ENCODE data around the gene OXT. TPM values are rescaled to one million over a fixed set of nuclear protein-coding genes. Genes with fewer than 3 reads are reported as not detected.

OXT gene
- total RNA-seq, 4 donors from 2014 or later, result 1.8 TPM; not detected in 3

DNA sequence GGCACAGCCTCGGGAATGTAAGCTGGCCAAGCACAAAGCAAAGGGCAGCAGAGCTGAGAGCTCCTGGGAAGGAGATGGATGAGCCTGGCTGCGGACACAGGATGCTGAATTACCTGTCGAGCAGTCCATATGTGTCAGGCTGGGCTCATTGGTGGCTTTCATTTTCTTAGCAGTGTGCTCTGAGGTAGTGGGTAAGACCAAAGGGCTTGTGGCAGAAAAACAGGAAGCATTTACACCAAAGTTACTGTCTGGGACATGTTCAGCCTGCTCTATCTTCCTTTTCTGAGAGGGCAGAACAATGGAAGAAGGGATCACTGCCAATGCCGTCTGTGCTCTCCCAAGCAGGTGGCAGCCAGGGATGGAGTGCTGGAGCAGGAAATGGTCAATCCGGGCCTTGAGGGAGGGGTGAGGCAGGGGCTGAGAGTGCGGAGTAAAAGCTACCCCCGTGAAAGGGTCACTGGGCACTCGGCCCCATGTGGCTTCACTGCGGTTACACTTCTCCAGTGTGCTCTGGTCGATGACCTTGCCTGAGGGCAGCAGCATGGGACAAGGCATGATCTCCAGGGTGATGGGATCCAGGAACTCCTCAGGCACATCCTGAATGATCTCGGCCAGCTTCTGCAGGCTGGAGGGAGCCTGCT, 50.0 kb downstream of the OXT start:
- 66 to 71% methylated on average over 11 of the region's 11 CpGs for WGBS, 2 donors
- Histone ChIP-seq H3K27me3 (no peaks in the 10 kb centered on the region), H3K36me3 (peaks cover 0 to 63% (median 0%) of the 10 kb centered on the region in 3 donors), H3K27ac (no peak overlapping the region), H3K9me3 (no peaks in the 10 kb centered on the region), H3K4me1 (peaks cover 0 to 18% (median 6%) of the 10 kb centered on the region in 4 donors), H3K4me3 (no peak overlapping the region)
- no peak for TF ChIP-seq EP300 (IDR thresholded peaks at IDR 0.05)
- TF ChIP-seq, protein P1, sequence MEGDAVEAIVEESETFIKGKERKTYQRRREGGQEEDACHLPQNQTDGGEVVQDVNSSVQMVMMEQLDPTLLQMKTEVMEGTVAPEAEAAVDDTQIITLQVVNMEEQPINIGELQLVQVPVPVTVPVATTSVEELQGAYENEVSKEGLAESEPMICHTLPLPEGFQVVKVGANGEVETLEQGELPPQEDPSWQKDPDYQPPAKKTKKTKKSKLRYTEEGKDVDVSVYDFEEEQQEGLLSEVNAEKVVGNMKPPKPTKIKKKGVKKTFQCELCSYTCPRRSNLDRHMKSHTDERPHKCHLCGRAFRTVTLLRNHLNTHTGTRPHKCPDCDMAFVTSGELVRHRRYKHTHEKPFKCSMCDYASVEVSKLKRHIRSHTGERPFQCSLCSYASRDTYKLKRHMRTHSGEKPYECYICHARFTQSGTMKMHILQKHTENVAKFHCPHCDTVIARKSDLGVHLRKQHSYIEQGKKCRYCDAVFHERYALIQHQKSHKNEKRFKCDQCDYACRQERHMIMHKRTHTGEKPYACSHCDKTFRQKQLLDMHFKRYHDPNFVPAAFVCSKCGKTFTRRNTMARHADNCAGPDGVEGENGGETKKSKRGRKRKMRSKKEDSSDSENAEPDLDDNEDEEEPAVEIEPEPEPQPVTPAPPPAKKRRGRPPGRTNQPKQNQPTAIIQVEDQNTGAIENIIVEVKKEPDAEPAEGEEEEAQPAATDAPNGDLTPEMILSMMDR (IDR thresholded peaks at IDR 0.05), result no peak
- no peak for TF ChIP-seq POLR2A (IDR thresholded peaks at IDR 0.05)
- no peak for DNase-seq (ENCODE audit: low spot score in 2 of 2)

Other genes with a start within 250 kb of the OXT start
- gene PCED1A, start 231.0 kb upstream of the OXT start, total RNA-seq, result 10 to 100 TPM; 36.8 to 84.6 (median 62.3) TPM
- gene VPS16, start 230.9 kb upstream of the OXT start, total RNA-seq, result 10 to 100 TPM; 17.9 to 51.3 (median 31.9) TPM
- 100 to 1,000 TPM in 1 of 4 donors, 10 to 100 TPM in 3; 46.3 to 119 (median 67.4) TPM for gene PTPRA, start 198.1 kb upstream of the OXT start, total RNA-seq
- 1 to 10 TPM in 1 of 4 donors, not detected in 3; 4.6 TPM for gene GNRH2, start 28.0 kb upstream of the OXT start, total RNA-seq
- 10 to 100 TPM; 43.2 to 87.9 (median 59.5) TPM for gene MRPS26, start 25.6 kb upstream of the OXT start, total RNA-seq
- not detected for gene AVP, start 13.1 kb downstream of the OXT start, total RNA-seq
- 10 to 100 TPM in 2 of 4 donors, 1 to 10 TPM in 2; 5.9 to 11.3 (median 8.8) TPM for gene FASTKD5, start 88.2 kb downstream of the OXT start, total RNA-seq
- gene UBOX5, start 88.2 kb downstream of the OXT start, total RNA-seq, result 10 to 100 TPM in 1 of 4 donors, 1 to 10 TPM in 3; 7.5 to 10.8 (median 8.6) TPM
- 10 to 100 TPM; 10.9 to 28.2 (median 18.6) TPM for gene LZTS3, start 101.9 kb downstream of the OXT start, total RNA-seq
- 100 to 1,000 TPM in 2 of 4 donors, 10 to 100 TPM in 2; 76.7 to 117 (median 89.9) TPM for gene DDRGK1, start 133.1 kb downstream of the OXT start, total RNA-seq
- gene ITPA, start 137.9 kb downstream of the OXT start, total RNA-seq, result 10 to 100 TPM; 39.4 to 62.4 (median 50.5) TPM
- gene SLC4A11, start 167.6 kb downstream of the OXT start, total RNA-seq, result under 1 TPM in 2 of 4 donors, not detected in 2; 0.21 to 0.78 TPM